ENCODE measurements around the gene HPS4. TPM values are rescaled to one million over a fixed set of nuclear protein-coding genes. Genes with fewer than 3 reads are reported as not detected.
"Not testable (repeated sequence)": the region's sequence is repeated elsewhere in the genome, so short reads cannot be mapped to it uniquely, and the experiment has no call there.

Gene HPS4
- total and polyA plus RNA-seq, 9 donors = 12.2 to 19.3 (median 15.4) TPM

- Histone ChIP-seq H3K27me3 (ENCODE audit: control insufficient read depth, insufficient read depth, low read length) (no peaks in the 10 kb centered on the region), H3K4me3 (ENCODE audit: low read length) (no peak overlapping the region), H3K4me1 (ENCODE audit: control insufficient read depth, insufficient read depth, low read length) (peaks cover 7% of the 10 kb centered on the region), H3K27ac (ENCODE audit: low read length) (no peak overlapping the region), H3K9me3 (replicated peaks; ENCODE audit: control insufficient read depth, low read depth, low read length) (no peaks in the 10 kb centered on the region), H3K36me3 (ENCODE audit: control insufficient read depth, insufficient read depth, low read length) (peaks cover 3% of the 10 kb centered on the region)
- no peak for DNase-seq
- 80% methylated on average over 6 of the region's 8 CpGs for WGBS (ENCODE audit: insufficient coverage)
Observed at GRCh38 chr22:26444777-26445176, 38.8 kb downstream of the HPS4 start.

GRCh38 chr22:26443901-26444690 is 39.5 kb downstream of the HPS4 start:
- H3K27ac ChIP-seq (ENCODE audit: low read length) = no peak overlapping the region
- WGBS (ENCODE audit: insufficient coverage) = 78% methylated on average over 13 of the region's 16 CpGs
- DNase-seq = no peak
- H3K27me3 ChIP-seq (ENCODE audit: control insufficient read depth, insufficient read depth, low read length) = no peaks in the 10 kb centered on the region
- no peaks in the 10 kb centered on the region for H3K36me3 ChIP-seq (ENCODE audit: control insufficient read depth, insufficient read depth, low read length)
- H3K9me3 ChIP-seq (replicated peaks; ENCODE audit: control insufficient read depth, low read depth, low read length) = no peaks in the 10 kb centered on the region
- H3K4me1 ChIP-seq (ENCODE audit: control insufficient read depth, insufficient read depth, low read length) = peaks cover 7% of the 10 kb centered on the region
- no peak overlapping the region for H3K4me3 ChIP-seq (ENCODE audit: low read length)

GRCh38 chr22:26442086-26442756 is 41.4 kb downstream of the HPS4 start:
- no peak for DNase-seq
- H3K27me3 ChIP-seq (ENCODE audit: control insufficient read depth, insufficient read depth, low read length) = no peaks in the 10 kb centered on the region
- H3K4me1 ChIP-seq (ENCODE audit: control insufficient read depth, insufficient read depth, low read length) = peaks cover 7% of the 10 kb centered on the region
- H3K27ac ChIP-seq (ENCODE audit: low read length) = no peak overlapping the region
- H3K36me3 ChIP-seq (ENCODE audit: control insufficient read depth, insufficient read depth, low read length) = no peaks in the 10 kb centered on the region
- 100% methylated on average over 1 of the region's 4 CpGs for WGBS (ENCODE audit: insufficient coverage)
- no peaks in the 10 kb centered on the region for H3K9me3 ChIP-seq (replicated peaks; ENCODE audit: control insufficient read depth, low read depth, low read length)
- no peak overlapping the region for H3K4me3 ChIP-seq (ENCODE audit: low read length)

- WGBS (ENCODE audit: insufficient coverage) = no CpG with 5 or more reads among the region's 3 CpGs
- no peak overlapping the region for H3K27ac ChIP-seq (ENCODE audit: low read length)
- H3K27me3 ChIP-seq (ENCODE audit: control insufficient read depth, insufficient read depth, low read length) = no peaks in the 10 kb centered on the region
- DNase-seq = no peak
- no peak overlapping the region for H3K4me3 ChIP-seq (ENCODE audit: low read length)
- no peaks in the 10 kb centered on the region for H3K4me1 ChIP-seq (ENCODE audit: control insufficient read depth, insufficient read depth, low read length)
- no peaks in the 10 kb centered on the region for H3K9me3 ChIP-seq (replicated peaks; ENCODE audit: control insufficient read depth, low read depth, low read length)
- H3K36me3 ChIP-seq (ENCODE audit: control insufficient read depth, insufficient read depth, low read length) = no peaks in the 10 kb centered on the region
Observed at GRCh38 chr22:26439559-26439958, 44.0 kb downstream of the HPS4 start.

GRCh38 chr22:26438776-26439175 is 44.8 kb downstream of the HPS4 start:
- H3K9me3 ChIP-seq (replicated peaks; ENCODE audit: control insufficient read depth, low read depth, low read length); H3K4me3 ChIP-seq (ENCODE audit: low read length); H3K36me3 ChIP-seq (ENCODE audit: control insufficient read depth, insufficient read depth, low read length); H3K27me3 ChIP-seq (ENCODE audit: control insufficient read depth, insufficient read depth, low read length); H3K4me1 ChIP-seq (ENCODE audit: control insufficient read depth, insufficient read depth, low read length); DNase-seq; H3K27ac ChIP-seq (ENCODE audit: low read length): not testable (repeated sequence)
- WGBS (ENCODE audit: insufficient coverage) = 90% methylated on average over 2 of the region's 3 CpGs

GRCh38 chr22:26437694-26438392 is 45.7 kb downstream of the HPS4 start:
- H3K27ac ChIP-seq (ENCODE audit: low read length) = no peak overlapping the region
- WGBS (ENCODE audit: insufficient coverage) = 87% methylated on average over 9 of the region's 14 CpGs

GRCh38 chr22:26436903-26437515 is 46.6 kb downstream of the HPS4 start:
- Histone ChIP-seq H3K4me3 (ENCODE audit: low read length) (no peak overlapping the region), H3K4me1 (ENCODE audit: control insufficient read depth, insufficient read depth, low read length) (no peaks in the 10 kb centered on the region), H3K27ac (ENCODE audit: low read length) (no peak overlapping the region), H3K36me3 (ENCODE audit: control insufficient read depth, insufficient read depth, low read length) (no peaks in the 10 kb centered on the region), H3K9me3 (replicated peaks; ENCODE audit: control insufficient read depth, low read depth, low read length) (no peaks in the 10 kb centered on the region), H3K27me3 (ENCODE audit: control insufficient read depth, insufficient read depth, low read length) (no peaks in the 10 kb centered on the region)
- DNase-seq = no peak
- 83% methylated on average over 4 of the region's 11 CpGs for WGBS (ENCODE audit: insufficient coverage)

More at GRCh38 chr22:26437694-26438392, 45.7 kb downstream of the HPS4 start:
- Histone ChIP-seq H3K36me3 (ENCODE audit: control insufficient read depth, insufficient read depth, low read length) (no peaks in the 10 kb centered on the region), H3K4me3 (ENCODE audit: low read length) (no peak overlapping the region), H3K27me3 (ENCODE audit: control insufficient read depth, insufficient read depth, low read length) (no peaks in the 10 kb centered on the region), H3K9me3 (replicated peaks; ENCODE audit: control insufficient read depth, low read depth, low read length) (no peaks in the 10 kb centered on the region), H3K4me1 (ENCODE audit: control insufficient read depth, insufficient read depth, low read length) (no peaks in the 10 kb centered on the region)
- DNase-seq = no peak

- DNase-seq = no peak
- WGBS (ENCODE audit: insufficient coverage) = 80% methylated on average over 10 of the region's 11 CpGs
- peaks cover 4% of the 10 kb centered on the region for H3K27me3 ChIP-seq (ENCODE audit: control insufficient read depth, insufficient read depth, low read length)
- no peak overlapping the region for H3K27ac ChIP-seq (ENCODE audit: low read length)
- H3K9me3 ChIP-seq (replicated peaks; ENCODE audit: control insufficient read depth, low read depth, low read length) = no peaks in the 10 kb centered on the region
- H3K4me1 ChIP-seq (ENCODE audit: control insufficient read depth, insufficient read depth, low read length) = no peaks in the 10 kb centered on the region
- no peaks in the 10 kb centered on the region for H3K36me3 ChIP-seq (ENCODE audit: control insufficient read depth, insufficient read depth, low read length)
- no peak overlapping the region for H3K4me3 ChIP-seq (ENCODE audit: low read length)
Observed at GRCh38 chr22:26435327-26436093, 48.1 kb downstream of the HPS4 start.

GRCh38 chr22:26433805-26434204 is 49.8 kb downstream of the HPS4 start:
- WGBS (ENCODE audit: insufficient coverage) = 92% methylated on average over 24 of the region's 25 CpGs
- Histone ChIP-seq H3K4me3 (ENCODE audit: low read length) (no peak overlapping the region), H3K27me3 (ENCODE audit: control insufficient read depth, insufficient read depth, low read length) (peaks cover 13% of the 10 kb centered on the region), H3K36me3 (ENCODE audit: control insufficient read depth, insufficient read depth, low read length) (no peaks in the 10 kb centered on the region), H3K9me3 (replicated peaks; ENCODE audit: control insufficient read depth, low read depth, low read length) (no peaks in the 10 kb centered on the region), H3K4me1 (ENCODE audit: control insufficient read depth, insufficient read depth, low read length) (peaks cover 5% of the 10 kb centered on the region), H3K27ac (ENCODE audit: low read length) (no peak overlapping the region)
- DNase-seq = no peak

Measured in muscle of leg (tissue), 11 donors.